ENCODE results near the gene PRICKLE2.

Gene PRICKLE2

DNA sequence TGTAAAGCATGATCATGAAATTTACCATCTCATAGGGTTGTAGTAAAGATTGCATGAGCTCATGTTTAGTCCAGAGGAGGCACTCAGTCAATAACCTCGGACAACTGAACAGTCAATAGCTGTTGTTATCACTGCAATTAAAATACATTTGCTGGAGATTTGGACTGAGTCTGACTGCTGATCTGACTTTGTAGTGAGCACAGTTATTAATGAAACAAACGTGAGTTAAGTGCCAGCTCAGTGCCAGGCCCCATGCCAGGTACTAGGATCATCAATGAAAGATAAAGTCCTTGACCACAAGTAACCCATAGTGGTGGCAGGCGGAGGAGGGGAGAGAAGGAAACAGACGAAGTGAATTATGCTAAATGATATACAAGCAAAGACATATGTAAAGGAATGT is 43.7 kb upstream of the PRICKLE2 start:
- TF ChIP-seq, protein P1, sequence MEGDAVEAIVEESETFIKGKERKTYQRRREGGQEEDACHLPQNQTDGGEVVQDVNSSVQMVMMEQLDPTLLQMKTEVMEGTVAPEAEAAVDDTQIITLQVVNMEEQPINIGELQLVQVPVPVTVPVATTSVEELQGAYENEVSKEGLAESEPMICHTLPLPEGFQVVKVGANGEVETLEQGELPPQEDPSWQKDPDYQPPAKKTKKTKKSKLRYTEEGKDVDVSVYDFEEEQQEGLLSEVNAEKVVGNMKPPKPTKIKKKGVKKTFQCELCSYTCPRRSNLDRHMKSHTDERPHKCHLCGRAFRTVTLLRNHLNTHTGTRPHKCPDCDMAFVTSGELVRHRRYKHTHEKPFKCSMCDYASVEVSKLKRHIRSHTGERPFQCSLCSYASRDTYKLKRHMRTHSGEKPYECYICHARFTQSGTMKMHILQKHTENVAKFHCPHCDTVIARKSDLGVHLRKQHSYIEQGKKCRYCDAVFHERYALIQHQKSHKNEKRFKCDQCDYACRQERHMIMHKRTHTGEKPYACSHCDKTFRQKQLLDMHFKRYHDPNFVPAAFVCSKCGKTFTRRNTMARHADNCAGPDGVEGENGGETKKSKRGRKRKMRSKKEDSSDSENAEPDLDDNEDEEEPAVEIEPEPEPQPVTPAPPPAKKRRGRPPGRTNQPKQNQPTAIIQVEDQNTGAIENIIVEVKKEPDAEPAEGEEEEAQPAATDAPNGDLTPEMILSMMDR (conservative IDR thresholded peaks at IDR 0.05; ENCODE audit: low read depth, low read length) = no peak
- no peak overlapping the region for H3K4me3 ChIP-seq (ENCODE audit: low read length)
- no peak for DNase-seq (ENCODE audit: low read depth)

DNA sequence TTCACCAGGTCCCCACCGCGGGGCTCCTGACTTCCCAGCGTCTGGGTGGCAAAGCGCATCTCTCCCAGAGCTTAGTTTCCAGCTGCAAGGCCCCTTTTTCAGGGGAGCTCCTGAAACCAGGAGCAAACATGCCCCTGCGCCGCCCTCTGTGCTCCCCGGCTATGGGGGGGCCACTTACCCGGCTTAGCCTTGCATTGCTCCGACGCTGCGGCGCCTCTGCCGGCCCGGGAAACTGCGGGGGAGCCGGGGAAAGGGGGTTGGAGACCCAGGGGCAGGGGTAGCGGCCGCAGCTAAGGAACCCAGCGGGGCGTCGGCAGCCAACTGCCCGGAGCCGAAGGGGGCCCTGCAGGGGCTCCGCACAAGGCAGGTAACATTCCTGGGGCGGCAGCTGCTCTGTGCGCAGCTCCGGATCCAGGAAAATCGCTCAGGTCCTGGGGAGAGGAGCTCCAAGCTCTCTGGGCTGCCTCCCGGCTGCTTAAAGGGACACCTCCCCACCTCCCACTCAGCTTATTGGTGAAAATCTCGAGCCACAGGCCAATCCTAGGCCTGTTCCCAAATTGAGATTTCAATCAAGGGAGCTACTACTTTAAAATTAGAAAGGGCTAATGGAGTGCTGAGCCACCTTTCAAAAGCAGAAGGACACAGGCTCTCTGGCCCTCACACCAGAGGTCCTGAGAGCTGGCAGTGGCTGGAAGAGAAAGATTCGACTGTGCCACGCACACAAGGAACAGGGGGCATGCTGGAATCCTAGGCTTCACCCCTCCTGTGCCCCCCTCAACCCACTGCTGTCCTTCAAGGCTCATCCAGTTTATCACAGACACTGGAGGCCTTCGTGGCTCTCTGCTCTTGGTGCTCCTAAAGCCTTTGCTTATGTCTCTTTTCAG is 42.7 kb upstream of the PRICKLE2 start:
- no peak for DNase-seq (ENCODE audit: low read depth)
- TF ChIP-seq, protein P1 (conservative IDR thresholded peaks at IDR 0.05; ENCODE audit: low read depth, low read length) = no peak
- peak overlapping the region; percentile 75 for H3K4me3 ChIP-seq (ENCODE audit: low read length)

DNA sequence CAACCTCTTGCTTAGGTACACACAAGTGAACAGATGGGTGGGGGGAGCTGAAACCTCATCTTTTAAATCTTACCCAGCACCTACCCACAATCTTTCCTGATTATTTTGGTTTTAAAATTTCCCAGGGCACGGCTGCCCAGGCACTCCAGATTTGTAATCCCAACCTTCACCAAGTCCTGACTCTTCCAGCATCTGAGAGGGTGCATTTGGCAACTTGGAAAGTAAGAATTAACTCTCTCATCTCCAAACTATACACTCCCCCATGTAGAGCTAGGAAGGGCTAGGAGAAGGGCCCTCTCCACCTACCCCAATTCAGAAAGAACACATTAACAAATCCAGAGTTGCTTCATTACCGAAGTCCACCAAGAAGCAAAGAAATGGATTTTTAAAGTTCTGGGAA is 41.7 kb upstream of the PRICKLE2 start:
- no peak for DNase-seq (ENCODE audit: low read depth)
- H3K4me3 ChIP-seq (ENCODE audit: low read length) = peak overlapping the region; percentile 75
- TF ChIP-seq, protein P1 (conservative IDR thresholded peaks at IDR 0.05; ENCODE audit: low read depth, low read length) = no peak

DNA sequence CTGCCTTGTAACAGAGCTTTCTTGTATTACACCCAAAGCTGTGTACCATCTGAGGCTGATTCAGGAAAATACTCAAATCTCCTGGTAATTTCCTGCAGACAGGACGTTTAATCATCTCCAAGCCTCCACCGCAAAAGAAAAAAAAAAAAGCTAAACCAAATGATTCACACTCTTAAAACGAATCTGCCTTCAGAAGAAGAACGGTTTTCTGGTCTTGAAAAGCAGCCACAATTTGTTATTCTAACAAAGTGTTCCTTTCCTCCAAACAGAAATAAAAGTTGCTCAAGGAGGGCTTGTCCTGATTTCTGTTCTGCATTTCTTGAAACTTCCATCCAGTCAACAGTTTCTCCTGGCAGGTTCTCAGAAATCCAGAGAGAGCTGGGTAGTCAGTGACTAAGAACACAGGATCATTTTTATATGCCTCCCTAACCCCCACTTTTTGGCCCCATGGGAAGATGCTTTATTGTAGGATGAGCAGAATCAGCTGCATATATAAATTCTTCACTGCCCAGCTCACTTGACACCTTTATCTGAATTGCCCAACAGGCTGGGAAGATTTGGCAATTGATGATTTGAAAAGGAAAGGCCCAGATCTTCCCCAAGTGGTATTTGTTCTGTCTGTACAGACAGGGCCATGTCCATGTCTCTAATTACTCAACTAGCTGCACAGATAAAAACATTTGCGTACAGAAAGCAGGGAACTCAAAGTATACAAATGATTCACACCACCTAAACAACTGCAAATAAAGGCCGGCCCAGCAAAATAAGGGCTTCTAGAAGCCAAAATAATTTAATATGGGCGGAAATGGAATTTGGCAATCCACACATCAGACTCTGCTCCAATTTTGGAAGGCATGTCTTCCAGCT is 41.0 kb upstream of the PRICKLE2 start:
- TF ChIP-seq, protein P1 (conservative IDR thresholded peaks at IDR 0.05; ENCODE audit: low read depth, low read length) = no peak
- peak overlapping the region; percentile 75 for H3K4me3 ChIP-seq (ENCODE audit: low read length)
- DNase-seq (ENCODE audit: low read depth) = no peak

DNA sequence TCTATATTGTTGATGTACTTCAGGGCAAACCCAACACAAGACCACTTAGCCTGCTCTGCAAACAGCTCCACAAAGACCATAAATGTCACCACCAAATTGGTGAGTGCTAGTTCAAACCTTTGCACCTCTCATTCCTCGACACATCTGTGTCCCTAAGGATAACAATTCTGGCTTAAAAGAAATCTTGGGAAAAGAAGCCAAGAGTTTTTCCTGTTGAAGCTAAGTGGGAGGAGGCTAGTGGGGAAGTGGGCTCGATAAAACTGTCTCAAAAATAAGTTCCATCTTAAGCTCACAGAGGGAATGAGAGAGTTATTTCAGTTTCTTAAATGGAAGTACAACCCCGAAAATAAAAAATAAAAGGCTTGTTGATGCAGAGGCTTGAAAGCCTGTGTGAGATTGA is 40.4 kb upstream of the PRICKLE2 start:
- H3K4me3 ChIP-seq (ENCODE audit: low read length) = peak overlapping the region; percentile 75
- no peak for DNase-seq (ENCODE audit: low read depth)
- TF ChIP-seq, protein P1 (conservative IDR thresholded peaks at IDR 0.05; ENCODE audit: low read depth, low read length) = no peak

DNA sequence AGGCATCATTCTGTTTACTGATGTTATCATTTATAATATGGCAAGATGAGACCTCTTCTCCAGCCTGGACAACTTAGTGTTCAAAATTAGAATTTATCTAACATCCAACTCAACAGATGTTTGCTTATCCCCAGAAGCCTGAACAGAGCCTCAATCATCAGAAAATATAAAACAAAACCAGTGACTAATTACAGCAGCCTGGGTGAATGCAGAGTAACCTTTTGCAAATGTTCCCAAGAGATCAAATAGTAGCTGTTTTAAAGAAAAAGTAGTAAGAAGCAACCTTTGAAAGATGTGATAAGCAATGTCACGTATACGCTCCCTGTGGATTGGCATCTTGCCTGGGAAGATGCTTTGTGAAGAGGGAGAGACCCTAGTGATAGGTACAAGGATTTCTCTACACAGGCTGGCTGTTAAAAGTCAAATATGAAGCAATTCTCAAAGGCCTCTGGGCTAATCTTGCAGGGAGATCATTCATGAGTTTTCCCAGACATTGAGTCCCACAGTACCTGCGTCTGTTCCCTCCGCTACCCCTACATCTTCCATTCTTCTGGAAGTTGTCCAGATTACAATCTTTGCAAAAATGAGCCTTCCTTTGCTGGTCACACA is 39.3 kb upstream of the PRICKLE2 start:
- TF ChIP-seq, protein P1 (conservative IDR thresholded peaks at IDR 0.05; ENCODE audit: low read depth, low read length) = no peak
- no peak overlapping the region for H3K4me3 ChIP-seq (ENCODE audit: low read length)
- no peak for DNase-seq (ENCODE audit: low read depth)
